GM20431 (cell line): ENCODE measurements around the gene RAD51B.

Experiments
- in situ Hi-C: fragments of 300-500 bp; cut with MseI, MboI; formaldehyde crosslinking; loops from one replicate; pipeline ENCODE4 v1.15.0; 2020; ENCODE audit warnings: low sequenced_read_pairs; ENCODE audit not compliant: unreplicated experiment

The RAD51B gene

GRCh38 chr14:68711561-68712309, 892.2 kb downstream of the RAD51B start:
- in situ Hi-C loops: no loop called here

DNA sequence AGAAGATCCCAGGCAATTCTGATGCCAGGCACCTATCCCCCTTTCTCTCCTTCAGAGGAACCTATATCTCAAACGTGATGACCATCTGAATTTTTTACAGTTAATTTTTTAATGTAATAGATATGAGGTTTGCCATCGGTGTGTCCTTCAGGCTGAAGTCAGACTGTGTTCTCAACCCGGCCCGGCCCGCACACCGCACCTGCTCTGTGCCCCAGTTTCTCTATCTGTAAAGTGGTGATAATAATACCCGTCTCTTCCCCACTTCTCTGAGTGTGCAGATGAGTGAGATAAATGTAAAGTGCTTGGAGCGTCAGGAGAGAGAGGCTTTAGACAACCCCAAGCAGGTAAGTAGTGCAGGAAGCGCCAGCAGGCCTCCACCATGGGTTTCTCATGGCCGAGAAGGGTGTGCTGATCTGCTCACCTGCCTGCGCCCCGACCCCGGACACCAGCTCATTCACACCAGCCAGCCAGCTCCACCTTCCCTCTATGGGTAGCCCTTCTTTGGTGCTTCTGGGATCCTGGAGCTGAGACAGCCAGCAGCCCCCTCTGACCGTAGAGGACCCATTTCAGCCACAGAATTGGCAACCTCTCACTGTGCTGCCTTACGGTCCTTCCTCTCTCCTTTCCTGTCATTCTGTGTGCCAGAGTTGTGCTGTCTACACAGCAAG, 893.3 kb downstream of the RAD51B start:
- in situ Hi-C loops: no loop called here

GRCh38 chr14:68713782-68714181, 894.2 kb downstream of the RAD51B start:
- in situ Hi-C loops: no loop called here

- in situ Hi-C loops: no loop called here
Observed at GRCh38 chr14:68714991-68715924, 895.7 kb downstream of the RAD51B start.

- in situ Hi-C loops: no loop called here
Observed at GRCh38 chr14:68716698-68717097, 897.1 kb downstream of the RAD51B start.

GRCh38 chr14:68718023-68718990, 898.7 kb downstream of the RAD51B start:
- in situ Hi-C loops: no loop called here

DNA sequence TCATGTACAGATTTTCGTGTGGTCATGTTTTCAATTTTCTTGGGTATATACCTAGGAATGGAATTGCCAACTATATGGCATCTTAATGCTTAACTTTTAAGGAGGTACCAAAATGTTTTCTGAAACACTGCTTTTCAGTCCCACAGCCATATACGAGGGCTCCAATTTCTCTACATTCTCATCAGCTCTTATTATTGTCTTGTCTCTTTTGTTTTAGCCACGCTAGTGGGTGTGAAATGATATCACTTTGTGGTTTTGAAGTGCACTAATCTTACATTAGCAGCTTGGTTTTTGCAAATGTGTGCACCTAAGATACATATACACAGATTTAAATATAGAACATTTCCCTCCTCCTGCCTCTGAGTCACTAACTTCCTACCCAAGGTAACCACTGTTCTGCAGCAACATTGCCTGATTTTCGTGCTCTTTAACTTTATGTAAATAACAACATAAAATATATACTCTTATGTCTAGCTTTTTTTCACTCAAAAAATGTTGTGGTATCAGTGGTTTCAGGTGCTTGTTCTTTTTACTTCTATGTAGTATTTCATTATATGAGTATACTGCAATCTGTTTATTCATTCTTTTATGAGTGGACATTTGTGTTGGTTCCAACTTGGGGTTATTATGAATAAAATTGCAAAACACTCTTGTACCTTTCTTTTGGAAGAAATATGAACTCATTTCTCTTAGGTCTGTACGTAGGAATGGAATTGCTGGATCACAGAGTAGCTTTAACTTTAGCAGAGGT, 900.2 kb downstream of the RAD51B start:
- in situ Hi-C loops: no loop called here

- in situ Hi-C loops: no loop called here
Observed at GRCh38 chr14:68722186-68722585, 902.6 kb downstream of the RAD51B start.

GRCh38 chr14:68722968-68723566, 903.5 kb downstream of the RAD51B start:
- in situ Hi-C loops: no loop called here

- in situ Hi-C loops: no loop called here
Observed at GRCh38 chr14:68723808-68724268, 904.3 kb downstream of the RAD51B start.

- in situ Hi-C loops: no loop called here
Observed at GRCh38 chr14:68724914-68725313, 905.3 kb downstream of the RAD51B start.

GRCh38 chr14:68726093-68726695, 906.6 kb downstream of the RAD51B start:
- in situ Hi-C loops: no loop called here

DNA sequence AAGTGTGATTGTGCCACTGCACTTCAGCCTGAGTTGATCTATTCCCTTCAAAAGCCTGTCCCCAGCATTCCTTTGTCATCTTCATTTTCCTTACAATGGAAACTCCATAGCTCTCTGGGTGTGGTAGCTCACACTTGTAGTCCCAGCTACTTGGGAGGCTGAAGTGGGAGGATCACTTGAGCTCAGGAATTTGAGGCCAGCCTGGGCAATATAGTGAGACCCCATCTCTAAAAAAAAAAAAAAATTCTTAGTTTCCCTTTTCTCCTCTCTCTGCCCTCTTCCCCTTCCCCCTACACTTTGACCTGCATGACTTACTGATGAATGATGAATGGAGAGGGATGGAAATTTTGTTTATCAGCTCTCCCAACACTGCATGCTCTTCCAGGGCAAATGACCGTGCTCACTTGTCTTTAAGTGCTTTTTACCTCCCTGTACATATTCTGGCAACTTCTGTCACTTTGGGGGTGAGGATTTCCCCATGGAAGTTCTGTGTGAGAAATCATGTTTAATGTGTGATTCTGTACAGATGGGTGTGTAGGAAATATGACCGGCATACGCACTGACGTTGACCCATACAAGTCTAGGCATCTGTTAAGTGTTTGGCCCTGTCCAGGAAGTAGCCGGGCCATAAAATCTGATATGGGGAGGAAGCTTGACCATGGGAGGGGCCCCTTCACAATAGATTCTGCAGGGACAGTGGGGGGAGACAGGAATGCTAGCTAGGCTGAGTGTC, 907.9 kb downstream of the RAD51B start:
- in situ Hi-C loops: no loop called here

- in situ Hi-C loops: no loop called here
Observed at GRCh38 chr14:68728342-68729106, 908.9 kb downstream of the RAD51B start.

GRCh38 chr14:68729556-68729955, 910.0 kb downstream of the RAD51B start:
- in situ Hi-C loops: no loop called here

DNA sequence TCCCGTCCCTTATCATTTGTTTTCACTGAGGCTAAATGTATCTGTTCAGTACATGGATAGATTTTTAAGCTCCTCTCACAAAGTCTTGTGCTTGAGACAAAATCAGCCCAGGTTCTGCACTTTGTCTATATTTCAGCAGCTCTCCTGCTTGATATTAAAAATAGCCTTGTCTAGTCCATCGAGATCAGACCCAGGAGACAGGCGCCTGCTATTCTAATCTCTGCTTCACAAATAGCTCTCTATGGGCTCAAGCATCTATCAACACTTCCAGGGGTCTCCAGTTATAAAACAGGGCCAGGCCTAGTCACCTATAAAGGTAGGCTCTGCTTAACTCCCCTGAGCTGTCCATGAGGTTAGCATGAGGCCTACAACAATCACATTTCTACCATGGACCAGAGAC, 910.8 kb downstream of the RAD51B start:
- in situ Hi-C loops: no loop called here
